Thyroid gland (tissue), 4 donors: ENCODE data around the gene ARX.

Experiments used
- CTCF ChIP-seq, 6 experiments: fragments of 200-600 bp in 3 of 6; fragments of 450-650 bp in 3 of 6; sonication (generic) in 3 of 6; IDR thresholded peaks; one replicate each; pipeline ENCODE4 v1.5.1; 2016 to 2019; ENCODE audit warnings: antibody characterized with exemption in 6 of 6, mild to moderate bottlenecking in 2 of 6, inconsistent platforms in 1 of 6, moderate library complexity in 1 of 6
- POLR2A ChIP-seq, 2 donors: fragments of 450-650 bp; IDR thresholded peaks; one replicate each; pipeline ENCODE4 v1.6.1; 2017; ENCODE audit warnings: antibody characterized with exemption in 2 of 2, mild to moderate bottlenecking in 2 of 2, moderate library complexity in 1 of 2

DNA sequence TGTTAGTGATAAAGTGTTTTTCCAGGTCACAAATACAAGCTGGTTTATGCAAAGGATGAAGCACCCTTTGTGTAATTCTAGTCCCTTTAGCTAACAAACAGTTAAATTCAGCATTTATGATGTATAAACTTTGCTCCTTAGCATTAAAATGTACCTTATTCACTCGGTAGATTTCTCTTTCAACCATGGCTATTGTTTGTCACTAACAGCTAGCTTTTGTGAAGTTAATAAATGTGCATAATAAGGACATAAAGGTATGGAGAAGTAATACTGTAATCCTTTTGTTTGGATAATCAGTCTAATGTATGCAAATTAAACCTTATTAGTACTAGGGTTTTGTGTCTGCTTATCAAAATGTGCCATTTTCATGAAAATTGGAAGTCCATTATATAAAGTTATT, 34.2 kb upstream of the ARX start:
- TF ChIP-seq CTCF (IDR thresholded peaks at IDR 0.05) (no peak), POLR2A (IDR thresholded peaks at IDR 0.05) (no peak)
